HG03025 (cell line): ENCODE results near the gene HLX.

ENCODE experiments used
- ATAC-seq: cut with Tn5 transposase; IDR thresholded peaks from one replicate; pipeline ENCODE4 v1.9.1; 2021; ENCODE audit warnings: mild to moderate bottlenecking, moderate library complexity; ENCODE audit not compliant: unreplicated experiment, low FRiP score

The HLX gene

DNA sequence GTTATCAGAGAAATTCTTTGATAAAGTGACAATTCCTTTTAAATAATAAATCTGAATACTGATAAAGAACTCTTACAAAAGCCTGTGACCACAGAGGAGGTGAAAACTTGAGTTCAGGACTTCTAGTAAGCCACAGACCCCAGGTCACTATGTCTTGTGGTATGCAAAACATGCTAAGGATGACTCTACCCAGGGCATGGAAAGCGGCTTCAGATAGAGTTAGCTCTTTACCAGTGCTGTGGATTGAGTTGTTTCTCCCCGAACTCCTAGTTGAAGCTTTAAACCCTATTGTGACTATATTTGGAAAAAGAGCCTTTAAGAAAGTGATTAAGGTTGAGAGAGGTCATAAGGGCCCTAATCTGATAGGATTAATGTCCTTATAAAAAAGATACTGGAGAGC is 42.3 kb downstream of the HLX start:
- ATAC-seq: no peak

DNA sequence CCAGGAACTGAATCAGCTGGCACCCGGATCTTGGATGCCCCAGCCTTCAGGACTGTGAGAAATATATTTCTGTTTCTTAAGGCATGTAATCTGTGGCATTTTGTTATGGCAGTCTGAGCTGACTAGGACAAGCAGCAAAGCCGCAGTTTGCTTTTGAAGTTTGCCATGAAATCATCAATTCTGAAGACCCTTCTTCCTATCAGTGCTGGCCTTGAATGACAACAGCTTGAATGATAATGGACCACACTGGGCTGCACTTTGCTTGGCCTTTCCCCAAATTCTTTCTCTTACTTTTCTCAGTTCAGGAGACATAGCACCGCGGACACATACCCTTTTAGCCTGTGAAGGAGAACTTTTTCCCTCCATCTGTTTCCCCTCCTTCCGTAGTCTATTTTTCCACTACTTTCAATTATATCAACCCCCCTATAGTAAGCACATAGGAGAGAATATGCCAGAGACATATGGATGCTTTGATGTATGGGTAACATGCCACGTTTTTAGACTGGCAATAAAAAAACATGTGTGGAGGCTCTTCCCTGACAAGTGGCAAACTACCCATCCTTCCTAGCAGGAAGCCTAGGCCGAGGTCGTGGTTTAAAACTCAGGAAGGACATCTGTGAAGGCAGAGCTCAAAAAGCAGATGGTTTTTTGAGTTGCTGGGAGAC is 42.9 kb downstream of the HLX start:
- no peak for ATAC-seq

DNA sequence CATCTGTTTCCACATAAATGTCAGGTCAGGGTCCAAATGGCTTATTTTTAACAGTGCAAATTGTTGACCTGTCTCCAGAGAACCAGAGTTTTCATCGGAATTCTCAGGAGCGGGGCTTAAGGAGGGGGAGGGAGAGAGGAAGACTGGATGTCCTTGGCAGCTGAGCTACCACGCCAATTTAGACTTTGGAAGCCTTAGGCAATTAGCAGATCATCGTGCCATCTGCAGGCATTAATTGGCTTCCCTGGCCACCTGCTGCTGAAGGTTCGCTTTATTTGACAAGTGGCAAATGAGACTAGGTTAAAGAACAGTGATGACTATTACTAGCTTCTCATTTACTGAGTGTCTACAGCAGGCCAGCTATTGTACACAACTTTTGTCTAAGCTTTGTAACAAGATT is 43.7 kb downstream of the HLX start:
- ATAC-seq: no peak

DNA sequence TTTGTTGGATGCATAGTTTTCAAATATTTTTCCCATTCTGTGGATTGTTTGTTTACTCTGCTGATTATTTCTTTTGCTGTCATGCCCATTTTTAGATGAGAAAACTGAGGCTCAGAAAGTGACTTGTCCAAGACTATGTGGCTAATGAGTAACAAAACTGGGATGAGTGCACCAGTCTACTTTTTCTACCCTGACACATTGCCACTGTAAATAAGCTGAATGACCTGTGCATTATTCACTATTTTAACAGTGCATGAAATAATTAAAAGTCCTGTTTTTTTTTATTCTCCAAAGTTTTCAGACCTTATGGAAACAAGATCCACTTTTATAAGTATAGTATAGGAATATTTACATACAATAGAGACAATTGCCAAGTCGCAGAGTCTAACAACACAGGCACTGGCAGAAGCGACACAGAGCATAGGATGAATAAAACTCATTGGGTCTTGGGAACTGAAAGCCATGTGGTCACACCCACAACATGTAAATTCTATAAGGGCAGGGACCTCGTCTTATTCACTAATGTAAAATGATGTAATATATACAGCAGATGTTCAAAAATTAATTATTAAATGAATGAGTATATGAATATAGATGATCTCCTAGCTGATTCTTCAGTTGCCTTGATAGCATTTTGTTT is 45.2 kb downstream of the HLX start:
- no peak for ATAC-seq

DNA sequence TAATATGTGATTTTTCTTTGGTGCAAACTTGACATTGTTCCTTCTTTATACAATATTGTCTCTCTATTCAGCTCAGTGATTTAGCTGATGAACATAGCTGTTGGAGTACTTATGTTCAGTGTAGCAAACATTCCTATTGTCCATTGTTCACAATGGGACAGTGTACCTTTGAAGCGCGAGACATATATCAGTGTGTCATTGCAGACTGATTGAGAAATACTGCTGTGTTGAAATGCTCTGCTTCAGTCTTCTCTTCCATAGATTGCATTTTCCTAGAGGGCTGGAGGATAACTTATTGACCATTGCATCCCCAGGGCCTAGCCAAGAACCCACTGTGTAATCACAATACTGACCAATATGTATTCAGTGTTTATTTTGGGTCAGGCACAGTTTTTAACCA is 46.5 kb downstream of the HLX start:
- no peak for ATAC-seq

DNA sequence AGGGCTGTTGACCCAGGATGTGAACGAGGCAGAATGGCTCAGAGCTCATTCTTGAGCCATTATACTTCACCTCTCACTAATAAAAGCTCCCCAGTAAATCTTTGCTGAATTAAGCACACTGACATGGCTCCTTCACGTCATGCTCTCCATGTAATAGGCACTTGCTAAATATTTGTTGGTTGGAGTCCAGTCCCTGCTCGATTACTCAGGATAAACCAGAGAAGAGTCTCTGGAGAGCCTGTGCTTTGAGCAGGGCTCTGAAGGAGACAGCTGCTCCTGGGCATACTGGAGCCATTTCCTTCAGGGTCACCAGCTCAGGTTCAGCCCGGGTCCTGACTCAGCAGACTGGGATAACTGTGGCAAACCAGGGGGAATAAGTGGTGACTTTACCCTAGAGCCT is 46.9 kb downstream of the HLX start:
- ATAC-seq: no peak

DNA sequence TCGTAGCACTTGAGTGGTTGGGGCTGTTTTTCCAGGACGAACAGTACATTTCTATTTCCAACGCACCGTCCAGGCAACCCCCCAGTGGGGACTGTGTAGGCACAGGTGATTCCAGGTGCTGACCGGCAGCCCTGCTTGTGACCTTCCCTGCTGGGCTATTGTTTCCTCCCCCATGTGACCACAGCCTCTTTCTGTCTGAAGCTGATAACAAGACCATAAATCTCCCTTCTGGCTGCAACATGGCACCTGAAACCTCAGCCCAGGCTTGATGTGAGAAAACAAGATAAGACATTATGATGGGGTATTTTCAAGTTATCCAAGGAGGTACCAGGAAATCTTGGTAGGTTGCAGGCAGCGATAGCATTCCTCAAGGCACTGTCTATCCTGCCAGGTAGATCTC is 48.2 kb downstream of the HLX start:
- no peak for ATAC-seq

DNA sequence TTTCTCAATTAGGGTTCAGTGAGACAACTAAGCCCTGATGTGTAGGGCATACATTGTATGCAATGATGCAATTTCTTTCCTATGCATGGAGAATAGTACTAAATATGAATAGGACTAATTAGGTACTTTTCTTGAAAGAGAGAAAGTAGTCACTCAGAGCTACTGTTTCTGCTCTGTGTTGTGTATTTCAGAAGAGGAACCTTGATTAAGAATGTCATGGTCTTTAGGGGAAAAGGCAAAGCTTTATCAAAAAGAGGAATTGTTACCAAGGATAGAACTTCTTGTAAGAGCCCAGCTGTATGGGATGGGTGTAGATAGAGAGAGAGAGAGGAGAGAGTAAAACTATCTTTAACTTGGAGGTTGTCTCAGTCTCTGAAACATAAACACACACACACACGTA is 49.1 kb downstream of the HLX start:
- ATAC-seq: no peak

DNA sequence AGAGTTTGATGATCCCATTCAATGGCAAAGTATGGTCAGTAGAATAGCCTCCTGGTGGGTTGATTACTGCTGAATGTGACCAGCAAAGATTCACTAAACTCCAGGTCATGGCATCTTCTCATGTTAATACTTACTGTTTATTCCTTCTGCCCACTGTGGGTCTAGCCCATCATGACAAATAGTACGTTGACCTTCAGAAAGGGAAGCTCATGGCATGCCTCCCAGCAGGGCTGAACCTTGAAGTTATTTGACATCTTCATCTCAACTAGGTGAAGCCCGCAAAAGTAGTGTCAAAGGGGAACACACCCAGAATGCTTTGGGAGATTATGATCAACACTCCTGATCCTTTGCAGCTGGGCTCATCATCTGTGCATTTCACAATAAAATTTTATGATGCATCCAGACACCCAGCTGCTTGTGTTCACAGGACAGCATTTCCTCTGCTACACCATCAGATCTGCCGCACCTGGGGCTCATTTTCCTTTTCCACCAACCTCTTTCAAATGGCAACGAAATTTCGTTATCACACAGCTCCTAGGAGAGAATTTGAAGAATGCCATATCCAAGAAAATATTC is 49.6 kb downstream of the HLX start:
- no peak for ATAC-seq

DNA sequence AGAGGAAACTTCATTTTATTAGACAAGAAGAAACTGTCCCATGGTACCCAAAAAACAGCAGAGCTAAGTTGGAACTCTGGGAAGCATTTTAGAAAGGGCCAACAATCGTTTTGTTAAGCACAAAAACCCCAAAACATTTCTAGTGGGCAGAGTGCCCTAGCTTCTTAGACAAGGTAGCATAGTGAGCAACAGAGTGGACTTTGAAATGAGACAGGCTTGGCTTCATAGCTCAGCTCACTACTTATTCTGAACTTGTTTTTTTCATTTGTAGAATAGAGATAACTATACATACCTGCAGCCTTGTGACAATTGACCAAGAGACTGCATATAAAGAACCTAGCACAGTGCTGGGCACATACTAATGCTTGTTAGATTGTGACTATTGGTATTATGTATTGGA is 50.1 kb downstream of the HLX start:
- no peak for ATAC-seq
